Stimulated activated CD4-positive, alpha-beta T cell treated with anti-CD3 and anti-CD28 coated beads, Interleukin-12 subunit alpha, Interleukin-12 subunit beta, amount 100 ng/mL, for 24 hours (primary cell): ENCODE results near the gene C22orf31.

Experiments used
- DNase-seq, 2 experiments: peaks; one replicate each; pipeline ENCODE4 v3.0.0-alpha.2; 2020; ENCODE audit warnings: low read depth in 2 of 2

C22orf31 gene

GRCh38 chr22:29081517-29082236 lies 20.0 kb upstream of the C22orf31 start:
- no peak for DNase-seq

GRCh38 chr22:29080106-29080975 lies 18.7 kb upstream of the C22orf31 start:
- DNase-seq: no peak

- DNase-seq: no peak
Observed at GRCh38 chr22:29079218-29079901, 17.7 kb upstream of the C22orf31 start.

- no peak for DNase-seq
Observed at GRCh38 chr22:29078869-29079207, 17.2 kb upstream of the C22orf31 start.

GRCh38 chr22:29078036-29078868 lies 16.6 kb upstream of the C22orf31 start:
- DNase-seq: no peak

GRCh38 chr22:29074276-29074772 lies 12.7 kb upstream of the C22orf31 start:
- DNase-seq: no peak

GRCh38 chr22:29073618-29074275 lies 12.1 kb upstream of the C22orf31 start:
- DNase-seq: no peak

GRCh38 chr22:29072979-29073617 lies 11.5 kb upstream of the C22orf31 start, which contains the start of gene KREMEN1:
Gene KREMEN1, plus strand, starts transcription at chr22:29073035. Its CDS starts 96 bp downstream, at chr22:29073131.
- no peak for DNase-seq

GRCh38 chr22:29072193-29072978 lies 10.8 kb upstream of the C22orf31 start:
- peak; percentile 69 to 80 for DNase-seq

- DNase-seq: peak in 1 of 2 experiments; percentile 29
Observed at GRCh38 chr22:29071261-29072045, 9.8 kb upstream of the C22orf31 start.

- DNase-seq: no peak
Observed at GRCh38 chr22:29070490-29070889, 8.9 kb upstream of the C22orf31 start.

- DNase-seq: no peak
Observed at GRCh38 chr22:29069463-29069862, 7.8 kb upstream of the C22orf31 start.

GRCh38 chr22:29065468-29066190 lies 4.0 kb upstream of the C22orf31 start:
- no peak for DNase-seq

GRCh38 chr22:29062286-29062821 lies 723 bp upstream of the C22orf31 start:
- DNase-seq: no peak

GRCh38 chr22:29060931-29061330 lies 700 bp downstream of the C22orf31 start:
- DNase-seq: no peak

GRCh38 chr22:29060251-29060869 lies 1.3 kb downstream of the C22orf31 start:
- DNase-seq: no peak

- DNase-seq: no peak
Observed at GRCh38 chr22:29056472-29056871, 5.2 kb downstream of the C22orf31 start.
